GM18520 (cell line): Measurements from ENCODE around the gene AMBRA1.
"Not testable (repeated sequence)": the region's sequence is repeated elsewhere in the genome, so short reads cannot be mapped to it uniquely, and the experiment has no call there.

Source experiments
- ATAC-seq: cut with Tn5 transposase; IDR thresholded peaks from one replicate; pipeline ENCODE4 v1.9.1; 2021; ENCODE audit not compliant: unreplicated experiment

Gene AMBRA1

DNA sequence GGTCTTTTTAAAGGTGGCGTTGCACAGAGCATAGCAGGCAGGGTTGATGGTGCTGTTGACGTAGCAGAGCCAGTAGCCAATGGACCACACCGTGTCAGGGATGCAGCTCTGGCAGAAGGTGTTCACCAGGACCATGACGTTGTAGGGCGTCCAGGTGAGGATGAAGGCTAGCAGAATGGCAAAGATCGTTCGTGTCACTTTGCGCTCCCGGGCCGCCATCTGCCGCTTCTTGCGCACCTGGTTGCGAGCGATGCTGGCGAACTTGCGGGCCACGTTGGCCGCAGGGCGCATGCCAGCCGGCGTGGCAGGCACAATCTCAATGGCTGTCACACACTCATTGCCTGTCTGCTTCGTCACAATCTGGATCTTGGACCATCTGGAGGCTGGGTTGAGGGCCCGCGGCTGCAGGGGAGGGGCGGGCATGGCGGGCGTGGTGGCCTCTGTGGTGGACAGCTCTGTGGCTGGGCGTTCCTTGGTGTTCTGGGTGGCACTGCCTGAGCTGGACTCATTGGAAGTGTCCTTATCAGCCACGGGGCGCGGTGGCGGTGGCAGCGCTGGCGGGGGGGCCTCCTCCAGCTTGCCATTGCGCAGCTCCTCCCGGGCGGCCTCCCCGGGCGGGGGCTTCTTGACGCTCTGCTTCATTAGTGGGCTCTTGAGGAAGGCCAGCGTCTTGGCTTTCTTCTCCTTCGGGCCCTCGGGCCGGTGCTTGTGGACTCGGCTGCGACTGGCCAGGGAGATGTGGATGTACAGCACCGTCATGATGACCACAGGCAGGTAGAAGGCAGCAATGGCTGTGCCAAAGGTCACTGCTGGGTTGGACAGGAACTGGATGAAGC lies 208.4 kb downstream of the AMBRA1 start:
- ATAC-seq, result no peak

DNA sequence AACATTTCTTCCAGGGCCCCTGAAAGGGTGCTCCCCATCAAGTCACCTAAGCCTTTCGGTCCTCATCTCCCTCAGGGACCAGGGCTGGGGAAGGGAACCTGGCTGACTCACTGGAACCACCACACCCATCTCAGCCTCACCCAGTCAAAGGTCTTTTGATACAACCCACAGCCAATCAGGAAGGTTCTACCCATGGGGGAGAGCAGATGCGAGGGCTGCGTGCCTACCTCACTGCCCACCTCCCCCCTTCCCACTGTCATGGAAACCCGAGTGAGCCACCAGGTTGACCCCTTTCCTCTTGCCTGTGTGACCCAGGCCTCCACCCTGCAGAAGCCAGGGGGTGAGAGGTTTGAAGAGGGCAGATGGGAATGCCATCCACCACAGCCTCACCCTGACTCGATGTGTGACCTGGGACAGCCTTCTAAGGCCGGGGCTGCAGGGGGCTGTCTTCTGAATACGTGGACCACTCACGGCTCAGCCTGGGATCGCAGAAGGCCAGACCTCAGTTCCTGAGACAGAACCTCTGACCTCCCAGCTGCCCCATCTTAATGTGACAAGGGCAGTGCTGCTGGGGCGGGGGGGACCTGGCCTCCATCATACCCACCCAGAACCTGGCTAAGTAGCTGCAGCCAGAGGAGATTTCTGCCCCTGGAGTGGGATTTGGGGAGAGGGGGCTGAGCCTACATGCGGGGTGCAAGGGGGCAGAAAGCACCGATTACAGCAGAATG lies 209.7 kb downstream of the AMBRA1 start:
- ATAC-seq, result no peak

DNA sequence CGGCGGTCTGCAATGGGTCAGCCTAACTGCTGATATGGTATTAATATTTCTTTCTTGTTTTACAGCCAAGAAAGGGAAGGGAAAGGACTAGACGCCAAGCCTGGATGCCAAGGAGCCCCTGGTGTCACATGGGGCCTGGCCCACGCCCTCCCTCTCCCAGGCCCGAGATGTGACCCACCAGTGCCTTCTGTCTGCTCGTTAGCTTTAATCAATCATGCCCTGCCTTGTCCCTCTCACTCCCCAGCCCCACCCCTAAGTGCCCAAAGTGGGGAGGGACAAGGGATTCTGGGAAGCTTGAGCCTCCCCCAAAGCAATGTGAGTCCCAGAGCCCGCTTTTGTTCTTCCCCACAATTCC lies 210.4 kb downstream of the AMBRA1 start:
- ATAC-seq, result no peak

DNA sequence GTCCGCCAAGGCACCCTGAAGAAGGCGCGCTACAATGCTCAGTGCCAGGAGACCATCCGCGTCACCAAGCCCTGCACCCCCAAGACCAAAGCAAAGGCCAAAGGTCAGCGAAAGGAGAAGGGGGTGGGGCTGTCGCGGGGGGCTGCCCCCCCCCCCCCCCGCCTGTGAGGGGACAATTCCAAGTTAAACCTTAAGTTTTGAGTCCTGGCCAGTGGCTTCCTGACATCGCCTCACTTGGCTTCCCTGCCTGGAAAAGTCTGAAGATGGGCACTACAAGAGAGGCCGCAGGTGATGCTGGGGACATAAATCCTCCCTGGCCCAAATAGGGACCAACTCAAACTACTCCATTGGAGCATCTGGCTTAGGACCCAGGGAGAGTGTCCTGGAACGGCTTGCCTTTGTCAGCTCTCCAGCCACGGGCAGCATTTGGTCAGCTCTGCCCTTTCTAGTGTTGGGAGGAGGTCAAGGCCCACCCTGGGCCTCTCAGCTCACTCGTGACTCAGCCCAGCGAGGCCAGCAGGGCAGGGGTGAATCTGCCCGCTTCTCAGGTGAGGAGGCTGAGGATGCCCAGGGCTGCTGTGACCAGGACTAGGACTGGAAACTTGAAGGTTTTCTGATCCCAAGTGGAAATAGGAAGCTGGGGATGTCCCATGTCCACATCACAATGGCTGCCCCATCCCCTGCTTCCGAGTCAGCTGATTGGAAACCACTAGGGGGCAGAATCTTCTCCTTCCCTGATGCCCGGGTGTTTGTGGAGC lies 211.0 kb downstream of the AMBRA1 start:
- no peak for ATAC-seq

DNA sequence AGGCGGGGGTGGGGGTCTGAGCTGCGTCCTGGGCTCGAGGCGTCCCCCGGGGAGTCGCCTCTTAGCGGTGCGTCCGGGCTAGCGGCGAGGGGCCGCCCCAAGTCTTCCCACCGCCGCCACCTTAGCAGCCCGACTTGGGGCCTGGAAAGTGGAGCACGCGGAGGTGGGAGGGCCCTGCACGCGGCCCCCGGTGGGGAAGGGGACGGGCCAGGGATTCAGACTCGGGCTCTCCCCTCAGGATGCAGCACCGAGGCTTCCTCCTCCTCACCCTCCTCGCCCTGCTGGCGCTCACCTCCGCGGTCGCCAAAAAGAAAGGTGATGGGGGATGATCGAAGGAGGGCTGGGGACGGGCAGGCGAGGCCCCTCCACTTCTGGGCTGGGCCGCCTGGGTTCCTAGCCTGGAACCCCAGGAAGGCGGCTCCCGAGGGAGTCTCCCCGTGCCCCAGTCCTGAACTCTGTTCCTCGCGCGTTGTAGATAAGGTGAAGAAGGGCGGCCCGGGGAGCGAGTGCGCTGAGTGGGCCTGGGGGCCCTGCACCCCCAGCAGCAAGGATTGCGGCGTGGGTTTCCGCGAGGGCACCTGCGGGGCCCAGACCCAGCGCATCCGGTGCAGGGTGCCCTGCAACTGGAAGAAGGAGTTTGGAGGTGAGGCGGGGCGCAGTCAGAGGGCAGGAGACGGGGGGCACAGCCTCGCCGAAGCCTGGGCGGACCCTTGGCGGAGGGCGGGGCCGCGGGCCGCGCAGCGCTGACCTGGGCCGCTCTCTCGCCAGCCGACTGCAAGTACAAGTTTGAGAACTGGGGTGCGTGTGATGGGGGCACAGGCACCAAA lies 211.8 kb downstream of the AMBRA1 start:
- no peak for ATAC-seq

DNA sequence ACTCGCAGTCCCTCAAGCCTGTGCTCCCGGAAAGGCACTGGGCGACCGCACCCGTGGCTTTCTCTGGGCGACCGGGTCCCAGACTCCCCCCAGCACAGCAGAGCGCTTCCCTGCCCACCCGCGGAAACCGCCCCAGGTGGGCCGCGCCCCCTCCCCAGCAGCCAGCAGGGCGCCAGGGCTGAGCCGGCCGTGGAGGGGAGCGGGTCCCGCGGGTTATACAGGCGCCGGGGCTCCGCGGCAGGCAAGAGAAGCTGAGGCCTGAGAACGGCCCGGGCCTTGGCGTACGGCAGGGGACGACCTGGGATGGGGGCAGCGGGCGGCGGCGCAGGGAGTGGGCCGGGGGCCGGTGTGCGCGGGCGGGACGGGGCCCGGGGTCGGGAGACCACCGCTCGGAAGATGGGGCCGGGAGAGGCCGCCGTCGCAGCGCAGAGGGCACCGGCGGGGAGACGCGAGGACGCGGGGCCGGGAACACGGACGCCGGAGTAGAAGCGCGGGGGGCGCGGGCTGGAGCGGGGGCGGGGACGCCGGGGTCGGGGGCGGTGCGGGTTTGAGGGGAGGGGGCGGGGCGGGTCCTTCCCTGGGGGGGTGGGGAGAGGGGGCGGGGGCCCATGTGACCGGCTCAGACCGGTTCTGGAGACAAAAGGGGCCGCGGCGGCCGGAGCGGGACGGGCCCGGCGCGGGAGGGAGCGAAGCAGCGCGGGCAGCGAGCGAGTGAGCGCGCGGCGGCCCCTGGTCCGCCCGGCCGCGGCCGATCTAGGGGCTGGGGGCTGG lies 212.6 kb downstream of the AMBRA1 start, which contains the start of gene MDK:
Gene MDK, plus strand, starts transcription at position 622 of the 771 bp plus-strand sequence. CDS start 389 bp downstream, outside the sequence.
- ATAC-seq, result no peak

DNA sequence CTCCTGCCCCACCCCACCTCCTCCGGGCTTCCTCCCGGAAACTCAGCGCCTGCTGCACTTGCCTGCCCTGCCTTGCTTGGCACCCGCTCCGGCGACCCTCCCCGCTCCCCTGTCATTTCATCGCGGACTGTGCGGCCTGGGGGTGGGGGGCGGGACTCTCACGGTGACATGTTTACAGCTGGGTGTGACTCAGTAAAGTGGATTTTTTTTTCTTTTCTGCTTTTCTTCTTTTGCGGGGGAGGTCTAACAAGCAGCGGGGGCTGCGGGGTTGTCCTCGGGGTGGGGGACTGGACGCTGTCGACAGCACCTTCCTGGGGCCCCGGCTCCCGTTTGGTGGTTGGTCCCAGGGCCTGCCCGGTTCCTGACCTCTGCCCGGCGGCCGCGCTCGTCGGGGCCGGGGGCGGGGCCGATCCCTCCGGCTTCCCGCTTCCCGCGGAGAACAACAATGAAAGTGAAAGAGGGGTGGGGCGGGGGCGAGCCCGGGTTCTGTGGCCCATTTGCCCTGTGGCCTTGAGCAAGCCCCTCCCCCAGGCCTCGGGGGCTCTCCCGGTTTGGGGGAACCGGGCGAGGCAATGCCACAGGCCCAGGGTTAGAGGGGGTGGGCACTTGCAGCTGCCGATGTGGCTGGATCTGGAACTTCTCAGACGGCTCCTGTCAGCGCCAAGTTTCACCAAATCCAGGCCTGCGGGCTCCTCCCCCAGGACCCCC lies 213.3 kb downstream of the AMBRA1 start:
- no peak for ATAC-seq

DNA sequence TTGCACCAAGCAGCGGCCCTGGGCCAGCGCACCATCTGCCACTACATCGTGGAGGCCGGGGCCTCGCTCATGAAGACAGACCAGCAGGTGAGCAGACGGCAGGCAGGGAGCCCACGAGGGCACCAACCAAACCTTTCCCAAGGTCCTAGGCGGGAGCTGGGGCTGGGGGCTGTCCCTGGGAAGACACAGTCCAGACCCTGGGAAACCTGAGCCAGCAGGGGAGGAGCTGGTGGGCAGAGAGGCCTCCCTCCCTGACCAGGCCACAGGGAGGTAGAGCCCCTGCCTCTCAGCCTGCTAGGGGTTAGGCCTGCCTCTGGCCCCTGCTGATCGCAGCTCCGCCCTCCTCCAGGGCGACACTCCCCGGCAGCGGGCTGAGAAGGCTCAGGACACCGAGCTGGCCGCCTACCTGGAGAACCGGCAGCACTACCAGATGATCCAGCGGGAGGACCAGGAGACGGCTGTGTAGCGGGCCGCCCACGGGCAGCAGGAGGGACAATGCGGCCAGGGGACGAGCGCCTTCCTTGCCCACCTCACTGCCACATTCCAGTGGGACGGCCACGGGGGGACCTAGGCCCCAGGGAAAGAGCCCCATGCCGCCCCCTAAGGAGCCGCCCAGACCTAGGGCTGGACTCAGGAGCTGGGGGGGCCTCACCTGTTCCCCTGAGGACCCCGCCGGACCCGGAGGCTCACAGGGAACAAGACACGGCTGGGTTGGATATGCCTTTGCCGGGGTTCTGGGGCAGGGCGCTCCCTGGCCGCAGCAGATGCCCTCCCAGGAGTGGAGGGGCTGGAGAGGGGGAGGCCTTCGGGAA lies 214.1 kb downstream of the AMBRA1 start:
- not testable (repeated sequence) for ATAC-seq

DNA sequence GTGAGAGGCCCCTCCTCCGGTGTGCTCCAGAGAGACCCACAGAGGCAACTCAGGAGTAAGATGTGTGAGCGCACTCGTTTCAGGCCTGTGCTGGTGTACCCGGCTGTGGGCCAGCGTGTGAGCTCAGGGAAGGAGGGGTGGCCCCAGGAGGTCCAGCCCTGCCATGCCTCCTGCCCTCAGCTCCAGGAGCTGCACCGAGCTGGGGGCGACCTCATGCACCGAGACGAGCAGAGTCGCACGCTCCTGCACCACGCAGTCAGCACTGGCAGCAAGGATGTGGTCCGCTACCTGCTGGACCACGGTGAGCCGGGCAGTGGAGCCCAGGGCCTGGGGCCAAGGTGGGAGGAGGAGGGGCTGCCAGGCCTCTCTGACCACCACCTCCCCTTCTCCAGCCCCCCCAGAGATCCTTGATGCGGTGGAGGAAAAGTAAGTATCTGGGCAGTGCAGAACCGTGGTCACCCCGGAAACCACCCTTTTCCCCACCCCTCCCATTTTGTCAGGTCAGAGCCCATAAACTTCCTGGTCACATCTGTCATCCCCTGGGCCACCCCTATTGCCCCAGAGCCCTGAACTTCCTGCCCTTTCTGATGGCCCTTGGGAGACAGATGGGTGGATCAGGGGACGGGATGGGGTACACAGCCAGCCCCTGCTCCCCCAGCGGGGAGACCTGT lies 214.9 kb downstream of the AMBRA1 start:
- no peak for ATAC-seq

DNA sequence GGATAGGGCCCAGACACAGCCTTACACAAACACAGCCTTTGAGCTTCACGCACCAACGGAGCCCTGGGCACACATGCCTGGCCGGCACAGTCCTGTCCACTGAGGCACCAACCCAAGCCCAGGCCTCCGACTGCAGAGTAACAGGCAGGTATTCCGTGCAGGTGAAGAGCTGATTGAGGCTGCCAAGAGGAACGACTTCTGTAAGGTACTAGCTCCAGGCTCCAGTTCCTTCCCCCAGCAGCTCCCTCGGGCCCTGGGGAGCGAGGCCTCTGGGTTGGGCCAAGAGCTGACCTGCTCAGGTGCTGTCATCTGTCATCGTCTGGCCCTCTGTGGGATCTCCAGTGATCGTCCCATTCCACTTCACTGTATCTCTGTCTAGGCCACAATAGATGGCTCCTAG lies 215.5 kb downstream of the AMBRA1 start:
- no peak for ATAC-seq

DNA sequence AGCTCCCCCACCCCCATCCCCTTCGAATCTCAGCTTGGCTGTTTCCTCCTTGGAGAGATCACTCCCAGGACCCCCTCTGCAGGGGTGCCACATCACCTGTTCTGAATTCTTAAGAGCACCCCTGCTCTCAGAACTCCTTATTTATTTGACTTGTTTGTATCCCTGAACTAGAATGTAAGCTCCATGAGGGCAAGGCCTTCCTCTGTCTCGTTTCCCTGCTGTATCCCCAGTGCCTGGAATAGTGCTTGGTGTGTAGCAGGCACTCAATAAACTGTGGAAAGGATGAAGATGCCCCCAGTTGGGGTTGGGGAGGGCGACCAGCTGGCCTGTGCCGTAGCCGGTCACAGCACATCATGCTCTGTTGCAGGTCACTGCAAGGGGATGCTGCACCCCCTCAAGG lies 216.0 kb downstream of the AMBRA1 start:
- ATAC-seq, result no peak

DNA sequence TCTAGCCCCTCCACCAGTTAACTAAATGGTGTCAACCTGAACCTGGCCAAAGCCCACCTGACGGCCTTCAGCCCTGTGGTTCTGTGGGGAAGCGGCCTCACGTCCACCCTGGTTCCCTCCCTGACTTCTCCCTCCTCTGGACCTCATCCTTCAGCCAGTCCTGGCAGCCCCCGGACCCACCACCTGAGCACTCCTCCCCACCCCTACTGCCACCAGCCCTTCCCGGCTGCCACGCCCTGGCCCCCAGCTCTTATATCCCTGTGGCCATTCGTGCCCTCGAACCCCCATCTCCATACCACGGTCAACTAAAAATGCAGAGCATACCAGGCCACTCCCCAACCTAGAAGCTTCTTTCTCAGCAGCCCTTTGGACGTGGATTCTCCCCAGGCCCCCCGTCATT lies 216.5 kb downstream of the AMBRA1 start:
- no peak for ATAC-seq

DNA sequence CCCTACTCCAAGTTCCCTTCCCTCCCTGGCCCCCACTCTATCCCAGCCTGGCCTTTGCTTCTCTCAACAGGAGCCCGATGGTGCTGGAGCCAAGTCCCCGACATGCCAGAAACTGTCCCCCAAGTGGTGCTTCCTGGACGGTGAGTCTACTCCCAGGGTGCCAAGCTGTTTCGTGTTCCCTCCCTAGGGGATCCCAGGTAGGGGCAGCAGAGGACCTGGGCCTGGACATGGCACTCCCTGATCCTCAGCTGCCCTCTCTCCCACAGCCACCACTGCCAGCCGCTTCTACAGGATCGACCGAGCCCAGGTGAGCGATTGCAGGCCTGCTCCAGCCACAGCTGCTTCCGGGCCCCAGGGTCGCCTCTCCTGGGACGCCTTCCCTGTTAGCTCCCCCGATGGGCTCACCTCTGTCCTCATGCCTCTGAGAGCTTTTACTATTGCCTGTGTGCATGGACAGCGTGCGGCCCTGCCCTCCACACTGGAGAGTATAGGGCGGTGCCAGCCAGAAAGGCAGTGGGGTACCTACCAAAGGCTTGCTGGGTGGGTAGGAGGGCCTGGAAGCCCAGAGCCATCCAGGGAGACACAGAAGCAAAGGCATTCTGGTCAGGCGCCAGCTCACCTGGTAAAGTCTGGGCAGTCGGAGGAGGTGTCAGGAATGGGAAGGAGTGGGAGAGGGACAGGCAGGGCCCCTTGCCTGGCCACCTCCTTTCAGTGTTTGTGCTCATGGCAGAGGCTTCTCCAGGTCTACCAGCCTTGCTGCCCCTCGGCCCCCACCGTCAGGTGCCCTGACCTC lies 217.4 kb downstream of the AMBRA1 start:
- ATAC-seq, result no peak

DNA sequence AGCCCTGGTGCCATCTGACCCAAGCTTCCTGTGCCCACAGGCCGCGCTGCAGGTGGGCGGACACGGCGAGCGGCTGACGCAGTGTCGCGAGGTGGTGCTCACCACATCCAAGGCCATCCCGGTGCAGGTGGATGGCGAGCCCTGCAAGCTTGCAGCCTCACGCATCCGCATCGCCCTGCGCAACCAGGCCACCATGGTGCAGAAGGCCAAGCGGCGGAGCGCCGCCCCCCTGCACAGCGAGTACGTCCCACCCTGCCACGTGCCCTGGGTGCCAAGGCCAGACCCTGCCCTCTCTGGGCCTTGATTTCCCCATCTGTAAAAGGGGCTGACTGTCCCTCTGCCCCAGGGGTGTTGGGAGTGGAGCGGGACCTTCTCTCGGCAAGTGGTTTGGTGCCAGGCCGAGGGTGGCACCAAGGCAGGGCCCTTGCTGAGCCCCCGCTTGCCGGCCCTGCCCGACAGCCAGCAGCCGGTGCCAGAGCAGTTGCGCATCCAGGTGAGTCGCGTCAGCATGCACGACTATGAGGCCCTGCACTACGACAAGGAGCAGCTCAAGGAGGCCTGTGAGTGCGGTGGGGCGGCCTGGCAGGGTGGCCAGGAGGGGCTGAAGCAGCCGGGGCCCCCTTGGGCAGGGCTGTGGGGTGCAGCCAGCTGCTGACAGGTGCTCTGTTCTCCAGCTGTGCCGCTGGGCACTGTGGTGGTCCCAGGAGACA lies 218.3 kb downstream of the AMBRA1 start:
- no peak for ATAC-seq

DNA sequence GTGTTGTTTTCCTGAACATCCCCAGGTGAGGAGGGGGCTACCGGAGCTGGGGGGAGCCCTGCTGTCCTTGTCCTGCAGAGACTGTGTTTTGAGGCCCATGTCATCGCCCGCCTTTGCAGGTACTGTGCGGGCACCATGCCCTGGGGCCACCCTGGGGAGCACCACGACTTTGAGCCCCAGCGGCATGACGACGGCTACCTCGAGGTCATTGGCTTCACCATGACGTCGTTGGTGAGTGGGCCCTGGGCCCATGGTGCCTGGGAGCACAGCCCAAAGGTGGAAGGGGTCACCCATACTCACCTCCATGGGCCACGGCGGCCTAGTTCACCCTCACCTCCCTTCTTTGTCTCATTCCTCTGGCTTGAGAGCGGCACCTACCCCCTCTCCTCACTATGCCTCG lies 219.0 kb downstream of the AMBRA1 start:
- no peak for ATAC-seq
